Dendritic cell treated with granulocyte-macrophage colony-stimulating factor and Interleukin-4, amounts not matched to agents 40 ng/mL and 50 ng/mL, for 4 days (primary cell): Measurements from ENCODE around the gene ALDH1A1.
"Not testable (repeated sequence)": the region's sequence is repeated elsewhere in the genome, so short reads cannot be mapped to it uniquely, and the experiment has no call there.

Experiments
- H3K27ac Mint-ChIP-seq: one replicate; pipeline ENCODE4 v1.8.0; 2022; ENCODE audit warnings: mild to moderate bottlenecking, mixed read lengths
- H3K27me3 Mint-ChIP-seq: one replicate; pipeline ENCODE4 v1.8.0; 2022; ENCODE audit warnings: mild to moderate bottlenecking, mixed read lengths
- H3K36me3 Mint-ChIP-seq: one replicate; pipeline ENCODE4 v1.8.0; 2022; ENCODE audit warnings: low read depth, mixed read lengths
- H3K4me1 Mint-ChIP-seq: one replicate; pipeline ENCODE4 v1.8.0; 2022; ENCODE audit warnings: low read depth, mixed read lengths
- H3K4me3 Mint-ChIP-seq: one replicate; pipeline ENCODE4 v1.8.0; 2022; ENCODE audit warnings: mild to moderate bottlenecking, moderate library complexity, mixed read lengths
- H3K9me3 Mint-ChIP-seq: one replicate; pipeline ENCODE4 v1.8.0; 2022; ENCODE audit warnings: mixed read lengths
- intact Hi-C: fragments of 100-400 bp; cut with micrococcal nuclease; formaldehyde crosslinking; loops from one replicate; pipeline ENCODE4 v1.15.0; 2022

ALDH1A1 gene

DNA sequence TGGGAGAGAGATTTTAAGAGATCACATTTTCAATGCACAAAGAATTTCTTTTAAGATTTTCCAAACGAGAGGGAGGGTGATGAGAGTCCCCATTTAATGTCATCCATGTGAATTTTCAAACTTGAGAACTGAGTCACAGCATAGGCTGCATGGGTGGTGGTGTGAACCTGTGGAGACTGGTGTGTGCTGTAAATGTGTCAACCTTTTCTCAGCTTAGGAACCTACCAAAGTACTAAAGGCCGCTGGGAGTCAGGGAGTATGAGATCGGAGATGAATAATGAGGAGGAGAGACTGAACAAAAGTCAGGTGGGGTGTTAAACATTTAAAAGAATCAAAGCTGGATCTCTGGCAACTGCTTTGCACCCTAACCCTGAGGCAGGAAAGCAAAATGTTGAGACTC is 7.5 kb downstream of the ALDH1A1 start:
- Mint-ChIP-seq H3K4me3 (no peak overlapping the region), H3K9me3 (no peaks in the 10 kb centered on the region)
- intact Hi-C loops = no loop called here

DNA sequence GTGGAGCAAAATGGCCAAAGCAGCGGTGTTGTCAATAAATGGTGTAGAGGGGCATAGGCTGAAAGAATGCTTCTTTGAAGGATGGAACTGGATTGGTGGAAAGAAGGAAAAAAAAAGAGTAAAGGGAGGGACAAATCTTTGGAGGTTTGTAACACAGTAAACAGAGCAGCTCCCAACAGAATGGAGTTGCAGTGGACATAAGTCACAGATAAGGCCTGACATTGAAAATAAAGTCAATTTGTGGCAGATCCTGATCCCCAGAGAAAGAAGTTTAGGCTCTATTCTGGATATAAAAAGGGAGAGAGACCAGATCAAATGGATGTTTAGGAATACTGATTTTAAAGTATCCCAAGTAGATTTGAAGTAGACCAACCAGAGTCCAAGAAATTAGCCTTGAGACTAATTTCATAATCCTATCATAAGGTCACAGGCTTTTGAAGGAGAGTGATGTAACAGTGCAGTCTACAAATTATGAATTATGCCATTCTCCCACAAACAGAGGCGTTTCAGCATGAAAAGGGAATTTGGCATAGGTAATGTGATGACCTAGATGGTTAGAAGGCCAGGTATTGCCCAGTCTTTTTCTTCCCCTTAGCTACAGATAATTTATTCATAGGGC is 8.9 kb downstream of the ALDH1A1 start:
- Mint-ChIP-seq H3K9me3 (no peaks in the 10 kb centered on the region), H3K4me1 (peaks cover 14% of the 10 kb centered on the region), H3K36me3 (no peaks in the 10 kb centered on the region), H3K4me3 (no peak overlapping the region), H3K27me3 (peaks cover 3% of the 10 kb centered on the region), H3K27ac (no peak overlapping the region)
- intact Hi-C loops = no loop called here

More for the DNA sequence above, 7.5 kb downstream of the ALDH1A1 start:
- no peaks in the 10 kb centered on the region for H3K36me3 Mint-ChIP-seq
- no peak overlapping the region for H3K27ac Mint-ChIP-seq
- H3K4me1 Mint-ChIP-seq = peaks cover 23% of the 10 kb centered on the region
- peaks cover 4% of the 10 kb centered on the region for H3K27me3 Mint-ChIP-seq

DNA sequence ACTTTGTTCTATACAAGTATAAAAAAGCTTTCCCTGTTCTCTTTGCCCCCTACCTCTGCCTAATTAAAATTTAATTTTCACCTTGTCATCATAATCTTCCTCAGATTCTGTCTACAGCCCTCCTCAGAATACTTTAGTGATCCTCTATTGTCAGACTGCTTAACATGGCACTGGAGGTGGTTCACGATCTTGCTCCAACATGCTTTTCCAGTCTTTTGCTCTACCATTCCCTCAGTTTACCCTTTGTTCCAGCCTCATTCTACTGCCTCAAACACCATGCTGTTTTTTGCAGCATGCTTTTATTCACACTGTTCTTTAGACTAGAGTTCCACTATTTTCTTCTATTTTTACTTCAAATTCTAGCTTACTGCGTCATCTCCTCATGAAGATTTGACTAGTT is 10.4 kb downstream of the ALDH1A1 start:
- Mint-ChIP-seq H3K4me1 (no peaks in the 10 kb centered on the region), H3K27ac (no peak overlapping the region), H3K4me3 (no peak overlapping the region), H3K27me3 (no peaks in the 10 kb centered on the region), H3K9me3 (no peaks in the 10 kb centered on the region), H3K36me3 (no peaks in the 10 kb centered on the region)
- intact Hi-C loops = no loop called here

DNA sequence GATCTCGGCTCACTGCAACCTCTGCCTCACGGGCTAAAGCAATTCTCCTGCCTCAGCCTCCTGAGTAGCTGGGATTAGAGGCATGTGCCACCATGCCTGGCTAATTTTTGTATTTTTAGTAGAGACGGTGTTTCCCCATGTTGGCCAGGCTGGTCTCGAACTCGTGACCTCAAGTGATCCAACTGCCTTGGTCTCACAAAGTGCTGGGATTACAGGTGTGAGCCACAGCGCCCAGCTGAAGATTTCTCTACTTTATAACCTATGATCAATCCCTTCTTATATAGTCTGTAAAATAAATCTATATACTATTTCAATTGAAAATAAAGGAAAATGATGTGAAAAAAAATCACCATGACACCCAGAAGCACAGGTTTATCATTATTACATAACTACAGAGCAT is 13.3 kb downstream of the ALDH1A1 start:
- H3K27ac Mint-ChIP-seq, H3K9me3 Mint-ChIP-seq, intact Hi-C loops, H3K27me3 Mint-ChIP-seq, H3K4me3 Mint-ChIP-seq, H3K36me3 Mint-ChIP-seq, H3K4me1 Mint-ChIP-seq: not testable (repeated sequence)

GRCh38 chr9:72937545-72937944 is 15.3 kb downstream of the ALDH1A1 start:
- Mint-ChIP-seq H3K4me3 (no peak overlapping the region), H3K36me3 (no peaks in the 10 kb centered on the region), H3K27ac (no peak overlapping the region), H3K9me3 (peaks cover 5% of the 10 kb centered on the region), H3K27me3 (no peaks in the 10 kb centered on the region), H3K4me1 (no peaks in the 10 kb centered on the region)
- intact Hi-C loops = no loop called here

- Mint-ChIP-seq H3K27me3 (no peaks in the 10 kb centered on the region), H3K36me3 (no peaks in the 10 kb centered on the region), H3K4me3 (no peak overlapping the region), H3K27ac (no peak overlapping the region), H3K9me3 (peaks cover 5% of the 10 kb centered on the region), H3K4me1 (no peaks in the 10 kb centered on the region)
- intact Hi-C loops = no loop called here
Observed at GRCh38 chr9:72936679-72937078, 16.2 kb downstream of the ALDH1A1 start.

DNA sequence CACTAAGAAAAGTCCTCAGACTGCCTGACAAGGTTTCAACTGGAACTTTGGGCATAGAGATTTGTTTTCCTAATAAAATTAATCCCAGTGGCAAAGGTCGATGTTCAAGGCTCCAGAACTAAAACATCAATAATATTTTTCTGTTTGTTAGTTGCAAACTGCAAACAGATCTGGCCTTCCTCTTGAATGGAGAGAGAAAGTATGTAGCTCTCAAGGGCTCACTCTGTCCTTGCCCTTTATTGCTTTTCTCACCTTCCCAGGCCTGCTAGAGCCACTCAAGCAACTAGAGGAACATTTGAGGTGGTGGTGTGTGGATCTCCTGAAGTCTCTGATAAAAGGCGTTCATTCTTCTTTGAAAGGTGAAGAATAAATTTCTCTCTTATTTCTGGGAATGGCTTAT is 16.6 kb downstream of the ALDH1A1 start:
- intact Hi-C loops = no loop called here
- H3K9me3 Mint-ChIP-seq = peaks cover 5% of the 10 kb centered on the region
- no peak overlapping the region for H3K4me3 Mint-ChIP-seq
- H3K36me3 Mint-ChIP-seq = no peaks in the 10 kb centered on the region
- no peaks in the 10 kb centered on the region for H3K4me1 Mint-ChIP-seq
- no peak overlapping the region for H3K27ac Mint-ChIP-seq
- no peaks in the 10 kb centered on the region for H3K27me3 Mint-ChIP-seq

- H3K9me3 Mint-ChIP-seq = peaks cover 5% of the 10 kb centered on the region
- no peaks in the 10 kb centered on the region for H3K36me3 Mint-ChIP-seq
- intact Hi-C loops = no loop called here
- H3K4me3 Mint-ChIP-seq = no peak overlapping the region
- no peak overlapping the region for H3K27ac Mint-ChIP-seq
- H3K4me1 Mint-ChIP-seq = no peaks in the 10 kb centered on the region
- no peaks in the 10 kb centered on the region for H3K27me3 Mint-ChIP-seq
Observed at GRCh38 chr9:72935595-72935994, 17.3 kb downstream of the ALDH1A1 start.

GRCh38 chr9:72933730-72934665 is 18.9 kb downstream of the ALDH1A1 start:
- H3K4me3 Mint-ChIP-seq = no peak overlapping the region
- intact Hi-C loops = no loop called here
- H3K4me1 Mint-ChIP-seq = no peaks in the 10 kb centered on the region
- peaks cover 5% of the 10 kb centered on the region for H3K9me3 Mint-ChIP-seq
- H3K27me3 Mint-ChIP-seq = no peaks in the 10 kb centered on the region
- no peaks in the 10 kb centered on the region for H3K36me3 Mint-ChIP-seq
- no peak overlapping the region for H3K27ac Mint-ChIP-seq

DNA sequence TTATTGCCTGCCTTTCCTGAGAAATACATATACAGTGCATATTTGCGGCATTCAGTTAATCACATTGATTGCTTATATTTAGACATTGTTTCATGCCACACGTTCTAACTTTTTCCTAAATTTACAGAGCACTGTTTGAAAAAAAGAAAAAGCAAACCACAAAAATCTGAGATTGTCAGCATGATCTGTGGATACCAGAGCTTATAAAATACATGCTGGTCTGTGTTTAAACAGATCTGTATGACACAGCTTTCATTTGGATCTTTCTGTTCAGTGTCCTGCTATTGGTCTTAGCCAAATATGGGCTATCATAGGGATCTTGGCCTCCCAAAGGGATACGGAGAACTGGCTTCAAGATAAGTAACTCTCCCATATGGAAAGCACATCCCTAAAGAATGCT is 20.2 kb downstream of the ALDH1A1 start:
- H3K27me3 Mint-ChIP-seq = no peaks in the 10 kb centered on the region
- H3K27ac Mint-ChIP-seq = no peak overlapping the region
- peaks cover 5% of the 10 kb centered on the region for H3K9me3 Mint-ChIP-seq
- no peaks in the 10 kb centered on the region for H3K4me1 Mint-ChIP-seq
- no peaks in the 10 kb centered on the region for H3K36me3 Mint-ChIP-seq
- intact Hi-C loops = no loop called here
- H3K4me3 Mint-ChIP-seq = no peak overlapping the region

DNA sequence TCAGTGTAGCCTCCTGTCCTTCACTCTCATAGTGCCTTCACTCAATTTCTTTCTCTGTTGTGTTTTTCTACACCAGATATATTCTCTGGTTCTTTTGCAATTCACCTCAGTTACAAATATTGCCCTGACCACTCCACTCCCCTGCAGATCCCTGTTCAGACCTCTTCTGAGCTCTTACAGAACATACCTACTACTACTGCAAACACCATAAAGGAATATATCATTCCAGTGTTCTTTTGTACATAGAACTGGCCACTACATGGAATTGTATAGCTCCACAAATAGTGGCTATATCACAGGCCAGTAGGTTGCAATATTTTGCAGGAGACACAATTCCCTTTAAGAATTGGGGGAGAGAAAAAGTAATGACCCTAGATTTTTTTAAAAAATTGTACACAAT is 21.0 kb downstream of the ALDH1A1 start:
- no peaks in the 10 kb centered on the region for H3K27me3 Mint-ChIP-seq
- no peaks in the 10 kb centered on the region for H3K36me3 Mint-ChIP-seq
- intact Hi-C loops = no loop called here
- H3K9me3 Mint-ChIP-seq = peaks cover 5% of the 10 kb centered on the region
- H3K27ac Mint-ChIP-seq = no peak overlapping the region
- no peak overlapping the region for H3K4me3 Mint-ChIP-seq
- no peaks in the 10 kb centered on the region for H3K4me1 Mint-ChIP-seq

DNA sequence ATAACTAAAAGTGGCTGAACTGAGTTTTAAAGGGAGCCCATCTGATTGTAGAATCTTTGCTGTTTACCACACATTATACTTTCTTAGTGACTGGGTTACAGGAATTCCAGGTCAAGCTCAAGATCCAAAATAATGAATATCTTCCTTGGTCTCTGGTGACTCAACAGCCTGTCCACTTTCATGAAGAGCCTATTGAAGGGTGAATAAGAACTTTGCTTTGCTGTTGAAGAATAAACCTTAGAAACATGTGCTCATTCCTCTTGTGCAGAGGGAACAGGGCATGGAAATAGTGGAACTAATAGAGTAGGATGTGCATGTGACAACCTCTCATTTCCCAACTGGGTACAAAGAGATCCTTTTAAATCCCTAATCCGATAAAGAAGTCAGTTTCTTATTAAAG is 21.4 kb downstream of the ALDH1A1 start:
- intact Hi-C loops = no loop called here
- no peaks in the 10 kb centered on the region for H3K4me1 Mint-ChIP-seq

GRCh38 chr9:72930828-72931227 is 22.0 kb downstream of the ALDH1A1 start:
- H3K4me1 Mint-ChIP-seq = no peaks in the 10 kb centered on the region
- H3K9me3 Mint-ChIP-seq = peaks cover 4% of the 10 kb centered on the region
- no peaks in the 10 kb centered on the region for H3K36me3 Mint-ChIP-seq
- intact Hi-C loops = no loop called here
- H3K4me3 Mint-ChIP-seq = no peak overlapping the region
- H3K27me3 Mint-ChIP-seq = no peaks in the 10 kb centered on the region
- H3K27ac Mint-ChIP-seq = no peak overlapping the region

More for the DNA sequence above, 21.4 kb downstream of the ALDH1A1 start:
- peaks cover 5% of the 10 kb centered on the region for H3K9me3 Mint-ChIP-seq
- H3K27ac Mint-ChIP-seq = no peak overlapping the region
- no peak overlapping the region for H3K4me3 Mint-ChIP-seq
- H3K36me3 Mint-ChIP-seq = no peaks in the 10 kb centered on the region
- H3K27me3 Mint-ChIP-seq = no peaks in the 10 kb centered on the region

- Mint-ChIP-seq H3K9me3 (no peaks in the 10 kb centered on the region), H3K27ac (no peak overlapping the region), H3K4me1 (peaks cover 7% of the 10 kb centered on the region), H3K4me3 (no peak overlapping the region), H3K36me3 (no peaks in the 10 kb centered on the region), H3K27me3 (no peaks in the 10 kb centered on the region)
- intact Hi-C loops = no loop called here
Observed at GRCh38 chr9:72929542-72929941, 23.3 kb downstream of the ALDH1A1 start.
